HG02798 (cell line): ENCODE data around the gene PEMT.
A peak's percentile ranks its signal among the peaks of the same experiment; 100 is the strongest.

Source experiments
- ATAC-seq: cut with Tn5 transposase; IDR thresholded peaks from one replicate; pipeline ENCODE4 v1.9.1; 2021; ENCODE audit warnings: mild to moderate bottlenecking; ENCODE audit not compliant: unreplicated experiment, poor library complexity

Gene PEMT

DNA sequence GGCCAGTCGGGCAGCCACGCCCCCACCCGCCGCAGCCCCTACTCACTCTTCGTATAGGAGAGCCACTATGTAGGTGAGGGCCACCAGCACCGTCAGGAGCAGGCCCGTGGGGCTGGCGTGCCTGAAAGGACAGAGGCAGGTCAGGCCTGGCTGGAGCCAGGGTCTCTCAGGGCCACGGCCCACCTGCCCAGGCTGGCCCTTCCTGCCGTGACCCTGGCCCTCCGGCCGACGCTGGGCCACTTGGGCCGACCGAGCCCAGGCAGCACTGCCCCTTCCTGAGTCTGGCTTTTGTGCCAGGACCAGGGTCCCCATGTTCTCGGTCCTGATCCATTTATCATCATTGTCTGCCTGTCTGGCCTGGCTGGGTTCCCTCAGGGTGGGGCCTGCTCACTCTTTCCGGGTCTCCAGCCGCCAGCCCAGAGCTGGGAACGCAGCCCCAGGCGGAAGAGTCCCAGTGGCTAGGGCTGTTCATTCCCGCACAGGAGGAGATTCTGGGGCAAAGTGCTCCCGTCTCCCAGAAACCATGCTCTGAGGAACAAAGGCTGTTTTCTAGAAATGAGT, 85.2 kb downstream of the PEMT start:
- no peak for ATAC-seq

DNA sequence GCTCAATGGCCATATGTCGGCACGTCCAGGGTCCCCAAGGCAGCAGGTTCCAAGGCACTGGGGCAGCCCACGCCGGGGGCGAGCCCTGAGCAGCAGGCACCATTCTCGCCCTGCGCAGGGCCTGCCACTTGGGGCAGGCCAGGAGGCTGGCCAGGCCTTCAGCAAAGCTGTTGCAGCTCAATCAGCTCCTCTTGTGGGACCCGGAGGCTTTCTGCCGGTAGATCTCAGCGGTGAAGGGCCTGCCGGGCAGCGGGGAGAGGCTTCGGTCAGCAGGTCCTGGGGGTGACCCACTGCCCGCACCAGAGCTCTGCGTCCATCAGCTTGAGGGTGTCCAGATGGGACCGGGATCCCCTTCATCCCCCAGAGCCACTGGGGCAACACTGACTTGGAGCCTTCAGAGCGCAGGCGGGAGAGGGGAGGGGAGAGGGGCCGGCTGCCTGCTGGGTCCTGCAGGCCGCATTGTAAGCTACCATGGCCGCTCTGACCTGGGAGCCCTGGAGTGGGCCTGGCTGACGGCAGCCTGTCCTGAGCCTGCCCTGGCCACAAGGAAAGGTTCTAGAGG, 85.8 kb downstream of the PEMT start:
- ATAC-seq: no peak

DNA sequence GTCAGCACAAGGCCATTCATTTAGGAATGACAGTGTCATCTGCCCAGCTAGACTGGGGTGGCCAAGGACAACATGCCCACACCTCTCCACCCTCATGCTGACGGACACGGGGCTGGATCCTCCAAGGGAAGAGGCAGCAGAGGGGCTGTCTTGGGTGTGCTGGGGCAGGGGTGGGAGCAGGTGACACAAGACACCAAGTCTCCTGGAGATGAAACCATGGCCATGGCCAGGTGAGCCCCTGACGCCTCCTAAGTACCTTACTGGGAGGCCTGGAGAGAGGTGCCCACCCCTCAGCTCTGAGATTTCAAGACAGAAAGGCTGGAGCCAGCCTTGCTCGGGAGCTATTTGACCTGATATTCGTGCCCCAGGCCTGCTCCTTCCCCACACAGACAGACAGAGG, 86.4 kb downstream of the PEMT start:
- ATAC-seq: no peak

- no peak for ATAC-seq
These were observed 87.0 kb downstream of the PEMT start for GRCh38 chr17:17504341-17505140.

- ATAC-seq: no peak
These were observed 87.9 kb downstream of the PEMT start for GRCh38 chr17:17503566-17504130.

DNA sequence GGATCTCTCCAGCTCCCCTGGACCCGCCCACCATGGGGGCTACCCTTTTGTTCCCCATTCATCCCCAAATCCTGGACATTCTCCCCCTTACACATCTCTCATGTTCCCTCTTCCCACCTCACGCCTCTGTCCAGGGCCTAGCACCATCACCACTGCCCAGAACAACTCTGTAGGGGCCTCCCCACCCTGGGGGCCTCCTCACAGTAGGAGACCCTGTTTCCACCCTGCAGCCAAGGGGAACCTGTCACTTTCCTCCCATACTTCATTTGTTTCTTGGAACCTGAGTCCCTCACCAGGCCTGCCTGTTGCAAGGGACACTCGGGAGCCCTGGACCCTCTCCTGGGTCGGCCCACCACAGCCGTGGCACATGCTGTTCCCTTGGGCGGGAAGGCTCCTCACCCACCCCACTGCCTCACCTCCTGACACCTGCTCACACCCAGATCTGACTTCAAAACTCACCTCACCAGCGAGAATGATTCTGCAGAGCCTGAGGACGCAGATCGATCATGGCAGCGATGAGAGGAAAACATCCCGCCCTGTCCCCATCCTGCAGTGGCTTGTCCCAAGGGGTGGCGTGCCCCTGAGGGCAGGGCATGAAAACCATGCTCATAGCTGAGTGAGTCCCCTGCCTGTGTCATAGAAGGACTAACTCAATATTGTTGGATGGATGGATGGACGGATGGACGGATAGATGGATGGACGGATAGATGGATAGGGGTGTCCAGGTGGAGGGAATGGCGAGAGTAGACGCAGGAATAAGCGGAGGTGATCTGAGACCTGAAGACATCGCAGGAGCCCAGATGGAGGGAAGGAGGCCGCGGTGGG, 88.6 kb downstream of the PEMT start:
- ATAC-seq: no peak

DNA sequence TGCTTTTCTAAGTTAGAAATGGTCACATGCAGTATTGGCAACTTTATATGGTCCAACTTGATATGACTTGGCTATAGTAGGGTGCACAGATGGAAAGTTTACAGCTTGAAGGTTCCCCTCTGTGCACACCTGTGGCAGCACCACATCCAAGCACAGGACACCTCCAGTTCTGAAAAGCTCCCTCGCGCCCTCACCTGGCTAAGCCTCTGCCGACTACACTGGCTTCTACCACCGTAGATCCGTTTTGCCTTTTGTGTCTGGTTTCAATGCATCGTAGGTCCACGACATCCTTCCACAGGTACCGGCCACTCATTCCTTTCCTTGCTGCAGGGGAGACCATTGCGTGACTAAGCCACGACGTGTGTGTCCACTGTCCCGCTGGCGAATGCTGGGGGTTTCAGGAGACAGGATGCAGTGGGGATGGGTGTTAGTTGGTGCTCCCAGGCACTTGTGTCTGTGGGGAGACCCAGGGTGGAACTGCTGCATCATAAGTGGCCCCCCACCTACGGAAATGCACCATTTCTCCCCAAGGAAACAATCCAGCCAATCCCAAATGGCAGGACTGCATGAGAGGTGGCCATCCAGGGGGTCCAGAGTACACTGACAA, 90.4 kb downstream of the PEMT start:
- ATAC-seq: no peak

- no peak for ATAC-seq
These were observed 91.9 kb downstream of the PEMT start for GRCh38 chr17:17499402-17500145.

DNA sequence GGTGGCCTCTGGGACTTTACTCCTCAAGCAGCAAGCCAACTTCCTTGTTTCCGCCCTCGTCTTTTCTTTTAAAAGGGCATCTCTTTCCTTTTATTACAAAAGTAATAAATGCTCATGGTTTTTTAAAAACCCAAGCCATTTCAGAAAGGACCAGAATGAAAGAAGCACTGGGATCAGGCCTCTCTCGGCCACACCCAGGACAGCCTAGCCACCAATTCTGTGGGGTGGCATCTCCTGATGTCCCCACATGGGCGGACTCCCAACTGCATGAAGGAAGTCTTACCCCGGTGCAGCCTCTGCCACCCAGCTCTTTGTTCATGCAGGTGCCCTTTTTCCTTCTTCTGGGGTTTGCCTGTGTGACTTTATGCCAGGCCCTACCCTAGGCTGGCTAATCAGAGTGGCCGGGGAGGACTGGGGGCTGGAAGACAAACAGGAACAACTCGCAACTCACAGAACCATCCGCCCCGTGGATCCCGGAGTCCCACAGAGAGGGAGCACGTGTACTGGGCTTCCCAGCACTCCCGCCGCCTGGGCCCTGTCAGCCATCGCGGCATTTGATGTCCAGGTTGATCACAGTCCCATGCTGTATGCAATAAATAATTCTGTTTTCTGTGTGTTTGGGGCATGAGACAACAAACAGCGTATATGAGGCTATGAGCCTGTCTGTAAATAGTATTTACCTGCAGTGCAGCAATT, 92.8 kb downstream of the PEMT start:
- ATAC-seq: no peak

- no peak for ATAC-seq
These were observed 93.5 kb downstream of the PEMT start for GRCh38 chr17:17497845-17498520.

GRCh38 chr17:17497065-17497844, 94.3 kb downstream of the PEMT start:
- ATAC-seq: no peak

GRCh38 chr17:17496189-17497064, 95.1 kb downstream of the PEMT start, which contains the start of gene RASD1:
Gene RASD1, minus strand, starts transcription at chr17:17496395. Its CDS starts 214 bp downstream, at chr17:17496181.
- ATAC-seq: peak; percentile 72

- ATAC-seq: no peak
These were observed 95.8 kb downstream of the PEMT start for GRCh38 chr17:17495536-17496188.

DNA sequence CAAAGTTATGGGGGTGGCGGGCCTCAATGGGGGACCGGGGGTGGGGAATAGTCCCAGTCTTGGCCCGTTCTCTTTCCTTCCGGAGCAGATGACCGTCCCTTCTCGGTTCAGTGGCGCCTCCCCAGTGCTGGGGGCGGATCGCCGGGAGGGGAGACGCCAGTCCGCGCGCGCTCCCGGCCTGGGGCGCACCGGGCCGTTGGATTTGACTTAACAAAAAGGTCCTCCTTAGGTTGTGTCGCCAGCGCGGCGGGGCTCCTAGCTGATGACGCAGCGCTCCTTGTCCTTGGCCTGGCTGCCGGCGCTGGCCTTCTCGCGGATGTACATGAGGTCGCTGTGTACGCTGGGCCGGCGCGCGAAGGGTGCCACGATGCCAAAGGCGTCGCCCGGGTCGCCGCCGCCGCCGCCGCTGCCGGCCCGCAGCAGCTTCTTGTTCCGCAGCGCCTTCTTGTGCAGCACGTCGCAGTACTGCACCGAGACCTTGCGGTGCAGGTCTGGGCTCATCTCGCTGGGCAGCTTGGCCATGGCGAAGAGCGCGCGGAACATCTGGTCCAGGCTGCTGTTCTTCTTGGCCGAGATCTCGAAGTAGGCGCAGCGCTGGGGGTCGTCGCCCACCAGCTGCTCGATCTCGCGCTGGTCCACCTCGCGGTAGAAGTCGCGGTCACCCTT, 96.5 kb downstream of the PEMT start:
- ATAC-seq: no peak

- ATAC-seq: no peak
These were observed 97.0 kb downstream of the PEMT start for GRCh38 chr17:17494499-17494869.
